Measurements from ENCODE around the gene OR10W1.
A peak's percentile ranks its signal among the peaks of the same experiment; 100 is the strongest.

The OR10W1 gene

GRCh38 chr11:58268142-58268541 is at the start of gene OR10W1:
Gene OR10W1, minus strand, starts transcription at chr11:58268260. Its CDS starts 402 bp downstream, at chr11:58267858.
- DNase-seq (ENCODE audit: low spot score): no peak

- peak; percentile 78 for DNase-seq (ENCODE audit: low spot score)
Observed at GRCh38 chr11:58316142-58316541, 48.1 kb upstream of the OR10W1 start.

DNA sequence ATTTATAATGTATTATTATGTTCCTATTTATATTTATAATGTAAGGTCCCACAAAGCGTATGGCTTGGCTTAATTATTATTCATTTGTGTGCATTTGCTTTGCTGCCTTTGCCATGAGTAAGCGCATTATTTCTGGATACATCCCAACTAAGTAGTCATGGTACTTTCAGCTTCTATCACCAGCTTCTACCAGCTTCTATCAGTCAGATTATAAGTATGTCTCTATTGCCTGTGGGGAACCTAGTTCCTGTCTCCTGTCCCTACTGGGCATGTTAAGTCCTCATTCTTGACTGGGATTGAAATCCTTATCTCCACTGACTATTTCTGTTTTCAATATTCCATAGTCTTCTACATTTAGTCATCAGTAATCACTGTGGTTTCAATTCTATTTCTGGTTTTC is 33.5 kb upstream of the OR10W1 start:
- peak; percentile 57 for DNase-seq (ENCODE audit: low spot score)

DNA sequence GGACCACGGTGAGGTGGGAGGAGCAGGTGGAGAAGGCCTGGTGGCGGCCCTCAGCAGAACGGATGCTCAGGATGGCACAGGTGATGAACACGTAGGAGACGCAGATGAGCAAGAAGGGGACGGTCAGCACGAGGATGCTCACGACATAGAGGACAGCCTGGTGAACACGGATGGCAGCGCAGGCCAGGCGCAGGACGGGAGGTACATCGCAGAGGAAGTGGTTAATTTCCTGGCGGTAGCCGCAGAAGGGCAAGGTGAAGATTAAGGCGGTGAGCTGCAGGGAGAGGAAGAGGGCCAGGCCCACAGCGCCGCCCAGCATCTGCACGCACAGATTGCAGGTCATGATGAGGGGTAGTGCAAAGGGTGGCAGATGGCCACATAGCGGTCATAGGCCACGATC is 24.0 kb upstream of the OR10W1 start:
- no peak for DNase-seq (ENCODE audit: low spot score)

- no peak for DNase-seq (ENCODE audit: low spot score)
Observed at GRCh38 chr11:58289266-58289665, 21.2 kb upstream of the OR10W1 start.

DNA sequence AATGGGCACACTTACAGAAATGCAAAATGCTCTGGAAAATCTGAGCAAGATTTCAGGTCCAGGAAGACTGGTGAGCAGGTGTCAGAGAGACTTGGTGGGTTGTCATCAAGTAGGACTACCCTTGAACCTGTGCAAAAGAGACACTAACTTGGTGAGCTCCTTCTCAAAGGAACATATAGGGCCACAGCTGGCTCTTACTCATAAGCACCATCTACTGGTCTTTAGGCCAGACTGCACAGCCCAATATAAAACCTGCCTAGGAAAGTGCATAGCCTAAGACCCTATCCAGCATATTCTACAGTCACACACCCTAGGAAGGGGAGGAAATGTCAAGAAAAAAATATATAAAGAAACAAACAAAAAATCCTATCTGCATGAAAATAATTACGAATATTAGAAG is 18.2 kb upstream of the OR10W1 start:
- peak; percentile 58 for DNase-seq (ENCODE audit: low spot score)

GRCh38 chr11:58285483-58286040 is 17.5 kb upstream of the OR10W1 start:
- peak; percentile 5 for DNase-seq (ENCODE audit: low spot score)

DNA sequence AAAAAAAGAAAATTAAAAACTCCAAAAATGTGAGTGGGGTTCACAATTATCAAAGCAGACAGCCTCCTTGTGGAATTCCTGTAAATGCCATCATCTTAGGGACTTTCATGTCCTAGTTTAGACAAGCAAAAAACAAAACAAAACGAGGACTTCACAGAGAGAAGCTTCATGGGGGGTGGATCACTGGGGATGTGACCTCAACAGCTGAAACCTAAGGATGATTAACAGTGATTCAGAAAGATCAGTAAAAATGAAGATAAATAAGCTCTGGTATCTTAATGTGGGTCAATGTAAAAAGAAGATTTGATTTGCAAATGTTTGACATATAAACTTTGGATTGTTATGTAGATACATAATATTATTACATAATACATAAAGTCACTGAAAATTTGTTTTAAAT is 8.1 kb upstream of the OR10W1 start:
- no peak for DNase-seq (ENCODE audit: low spot score)

GRCh38 chr11:58275002-58275401 is 6.9 kb upstream of the OR10W1 start:
- DNase-seq (ENCODE audit: low spot score): no peak

GRCh38 chr11:58259983-58260382 is 8.1 kb downstream of the OR10W1 start:
- no peak for DNase-seq (ENCODE audit: low spot score)

DNA sequence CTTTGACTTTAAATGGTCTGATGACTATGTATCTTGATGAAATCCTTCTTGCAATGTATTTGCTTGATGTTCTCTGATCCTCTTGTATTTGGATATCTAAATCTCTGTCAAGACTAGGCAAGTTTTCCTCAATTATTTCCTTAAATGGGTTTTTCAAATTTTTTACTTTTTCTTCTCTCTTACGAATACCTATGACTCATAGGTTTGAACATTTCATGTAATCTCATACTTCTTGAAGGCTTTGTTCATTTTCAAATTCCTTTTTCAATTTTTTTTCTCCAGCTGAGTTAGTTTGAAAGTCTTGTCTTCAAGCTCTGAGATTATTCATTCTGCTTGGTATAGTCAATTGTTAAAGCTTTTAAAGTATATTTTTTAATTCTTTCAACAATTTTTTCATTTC is 13.1 kb downstream of the OR10W1 start:
- DNase-seq (ENCODE audit: low spot score): no peak

- DNase-seq (ENCODE audit: low spot score): no peak
Observed at GRCh38 chr11:58243954-58244353, 24.1 kb downstream of the OR10W1 start.

DNA sequence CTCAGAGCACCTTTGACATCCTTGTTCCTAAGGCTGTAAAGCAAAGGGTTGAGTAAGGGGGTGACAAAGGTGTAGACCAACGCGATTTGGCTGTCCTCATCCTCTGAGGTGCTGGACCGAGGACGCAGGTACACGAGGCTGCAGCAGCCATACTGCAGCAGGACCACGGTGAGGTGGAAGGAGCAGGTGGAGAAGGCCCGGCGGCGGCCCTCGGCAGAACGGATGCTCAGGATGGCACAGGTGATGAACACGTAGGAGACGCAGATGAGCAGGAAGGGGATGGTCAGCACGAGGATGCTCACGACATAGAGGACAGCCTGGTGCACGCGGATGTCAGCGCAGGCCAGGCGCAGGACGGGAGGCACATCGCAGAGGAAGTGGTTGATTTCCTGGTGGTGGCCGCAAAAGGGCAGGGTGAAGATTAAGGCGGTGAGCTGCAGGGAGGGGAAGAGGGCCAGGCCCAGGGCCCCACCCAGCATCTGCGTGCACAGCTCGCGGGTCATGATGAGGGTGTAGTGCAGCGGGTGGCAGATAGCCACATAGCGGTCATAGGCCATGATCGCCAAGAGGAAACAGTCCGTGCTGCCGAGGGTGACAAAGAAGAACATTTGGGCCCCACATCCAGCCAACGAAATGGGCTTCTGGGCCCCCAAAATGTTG is 40.0 kb downstream of the OR10W1 start:
- DNase-seq (ENCODE audit: low spot score): no peak

DNA sequence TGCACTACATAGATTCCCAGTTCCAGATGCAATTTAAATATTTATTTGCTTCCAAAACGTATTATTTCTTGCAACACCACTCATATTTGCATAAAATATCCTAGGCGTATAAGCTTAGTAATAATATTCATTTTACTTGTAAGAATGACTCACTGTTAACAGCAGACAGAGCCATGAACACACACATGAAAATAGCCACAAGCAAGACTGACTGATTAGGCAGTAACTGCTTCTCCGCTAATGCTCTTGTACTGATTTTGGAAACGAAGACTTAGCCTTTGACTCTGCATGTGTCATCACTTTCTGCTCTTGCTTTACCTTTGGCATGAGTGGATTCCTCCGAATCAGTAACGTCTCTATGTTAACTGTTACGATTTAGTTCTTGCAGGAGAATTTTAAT is 45.3 kb downstream of the OR10W1 start:
- peak; percentile 40 for DNase-seq (ENCODE audit: low spot score)
